Heart left ventricle (tissue), 13 donors: ENCODE results near the gene SORL1.

ENCODE experiments used
- CTCF ChIP-seq, 12 donors: fragments of 200-600 bp; sonication (generic) in 4 of 12; IDR thresholded peaks; one replicate each; pipeline versions ENCODE4 v1.5.0 to v1.8.0; 2018 to 2022; ENCODE audit warnings: antibody characterized with exemption in 12 of 12, mild to moderate bottlenecking in 5 of 12
- POLR2A ChIP-seq, 2 donors: fragments of 450-650 bp; IDR thresholded peaks; one replicate each; pipeline ENCODE4 v1.6.1; 2017; ENCODE audit warnings: antibody characterized with exemption in 2 of 2, mild to moderate bottlenecking in 2 of 2, moderate library complexity in 2 of 2
- donor health status: ischemic (EF 13 %, LVEDD 7.1; RV severe dilation, severe dysfunction).
- donor health status: DM: no; HTN: yes; CAD: no.
- donor health status: DM: no; HTN: no; CAD: no.
- donor health status: ischemic (EF 25% LVEDD 6.9; RV normal size, moderate dysfunction).
- donor health status: ischemic (EF 25% LVEDD 5.7; RV mildly dilated, moderate dysfunction).
- donor health status: ischemic (EF 35%, LVEDD 5.7; RV mildly dilated, moderate dysfunction).
- donor health status: nonischemic (EF 11% LVEDD 7.7; RV severe dilation, severe dysfunction).
- donor health status: DM: yes; HTN: yes; CAD: no.
- donor health status: PGD.
- donor health status: ischemic (EF 29% LVEDD 5.4; RV normal size, mild dysfunction).
- donor health status: nonischemic (EF 23%, LVEDD 6.1; RV moderate dilation, normal function).

GRCh38 chr11:121626980-121627379, 174.9 kb downstream of the SORL1 start:
- no peak for TF ChIP-seq CTCF (IDR thresholded peaks at IDR 0.05)
- TF ChIP-seq POLR2A (IDR thresholded peaks at IDR 0.05), result no peak
